ENCODE results near the gene DCLK1.

Gene DCLK1

GRCh38 chr13:35891507-35892441, 239.4 kb downstream of the DCLK1 start:
- no peaks in the 10 kb centered on the region for H3K9me3 Mint-ChIP-seq (ENCODE audit: low read depth)
- H3K4me3 Mint-ChIP-seq, result no peak overlapping the region
- no peak overlapping the region for H3K27ac Mint-ChIP-seq

GRCh38 chr13:35889560-35889959, 241.6 kb downstream of the DCLK1 start:
- Mint-ChIP-seq H3K27me3 (no peaks in the 10 kb centered on the region), H3K9me3 (ENCODE audit: low read depth) (no peaks in the 10 kb centered on the region), H3K4me1 (ENCODE audit: low read depth) (no peaks in the 10 kb centered on the region), H3K36me3 (no peaks in the 10 kb centered on the region), H3K27ac (no peak overlapping the region), H3K4me3 (no peak overlapping the region)

More at GRCh38 chr13:35891507-35892441, 239.4 kb downstream of the DCLK1 start:
- no peaks in the 10 kb centered on the region for H3K27me3 Mint-ChIP-seq
- no peaks in the 10 kb centered on the region for H3K4me1 Mint-ChIP-seq (ENCODE audit: low read depth)
- H3K36me3 Mint-ChIP-seq, result no peaks in the 10 kb centered on the region

GRCh38 chr13:35888981-35889380, 242.2 kb downstream of the DCLK1 start:
- H3K9me3 Mint-ChIP-seq (ENCODE audit: low read depth), result no peaks in the 10 kb centered on the region
- no peak overlapping the region for H3K27ac Mint-ChIP-seq
- no peak overlapping the region for H3K4me3 Mint-ChIP-seq
- no peaks in the 10 kb centered on the region for H3K36me3 Mint-ChIP-seq
- H3K27me3 Mint-ChIP-seq, result no peaks in the 10 kb centered on the region
- H3K4me1 Mint-ChIP-seq (ENCODE audit: low read depth), result no peaks in the 10 kb centered on the region

GRCh38 chr13:35888457-35888883, 242.7 kb downstream of the DCLK1 start:
- H3K4me1 Mint-ChIP-seq (ENCODE audit: low read depth), result no peaks in the 10 kb centered on the region
- no peak overlapping the region for H3K4me3 Mint-ChIP-seq
- no peaks in the 10 kb centered on the region for H3K9me3 Mint-ChIP-seq (ENCODE audit: low read depth)
- no peak overlapping the region for H3K27ac Mint-ChIP-seq
- no peaks in the 10 kb centered on the region for H3K27me3 Mint-ChIP-seq
- no peaks in the 10 kb centered on the region for H3K36me3 Mint-ChIP-seq

GRCh38 chr13:35887115-35887666, 244.0 kb downstream of the DCLK1 start:
- no peaks in the 10 kb centered on the region for H3K36me3 Mint-ChIP-seq
- no peaks in the 10 kb centered on the region for H3K4me1 Mint-ChIP-seq (ENCODE audit: low read depth)
- no peaks in the 10 kb centered on the region for H3K9me3 Mint-ChIP-seq (ENCODE audit: low read depth)
- no peak overlapping the region for H3K27ac Mint-ChIP-seq
- no peaks in the 10 kb centered on the region for H3K27me3 Mint-ChIP-seq
- no peak overlapping the region for H3K4me3 Mint-ChIP-seq

- no peaks in the 10 kb centered on the region for H3K9me3 Mint-ChIP-seq (ENCODE audit: low read depth)
- no peaks in the 10 kb centered on the region for H3K4me1 Mint-ChIP-seq (ENCODE audit: low read depth)
- H3K27me3 Mint-ChIP-seq, result no peaks in the 10 kb centered on the region
- H3K36me3 Mint-ChIP-seq, result no peaks in the 10 kb centered on the region
- H3K27ac Mint-ChIP-seq, result no peak overlapping the region
- no peak overlapping the region for H3K4me3 Mint-ChIP-seq
Observed at GRCh38 chr13:35886332-35887114, 244.7 kb downstream of the DCLK1 start.

GRCh38 chr13:35884211-35884760, 246.9 kb downstream of the DCLK1 start:
- no peaks in the 10 kb centered on the region for H3K36me3 Mint-ChIP-seq
- H3K4me3 Mint-ChIP-seq, result no peak overlapping the region
- no peaks in the 10 kb centered on the region for H3K4me1 Mint-ChIP-seq (ENCODE audit: low read depth)

GRCh38 chr13:35882722-35883497, 248.3 kb downstream of the DCLK1 start:
- H3K36me3 Mint-ChIP-seq, result no peaks in the 10 kb centered on the region

More at GRCh38 chr13:35884211-35884760, 246.9 kb downstream of the DCLK1 start:
- Mint-ChIP-seq H3K27ac (no peak overlapping the region), H3K27me3 (no peaks in the 10 kb centered on the region), H3K9me3 (ENCODE audit: low read depth) (no peaks in the 10 kb centered on the region)

GRCh38 chr13:35881360-35881759, 249.8 kb downstream of the DCLK1 start:
- H3K27me3 Mint-ChIP-seq, result no peaks in the 10 kb centered on the region
- H3K9me3 Mint-ChIP-seq (ENCODE audit: low read depth), result no peaks in the 10 kb centered on the region
- H3K4me1 Mint-ChIP-seq (ENCODE audit: low read depth), result no peaks in the 10 kb centered on the region
- H3K36me3 Mint-ChIP-seq, result no peaks in the 10 kb centered on the region
- H3K27ac Mint-ChIP-seq, result no peak overlapping the region
- no peak overlapping the region for H3K4me3 Mint-ChIP-seq

More at GRCh38 chr13:35882722-35883497, 248.3 kb downstream of the DCLK1 start:
- no peaks in the 10 kb centered on the region for H3K27me3 Mint-ChIP-seq
- no peak overlapping the region for H3K4me3 Mint-ChIP-seq
- H3K4me1 Mint-ChIP-seq (ENCODE audit: low read depth), result no peaks in the 10 kb centered on the region
- H3K9me3 Mint-ChIP-seq (ENCODE audit: low read depth), result no peaks in the 10 kb centered on the region
- no peak overlapping the region for H3K27ac Mint-ChIP-seq

GRCh38 chr13:35879111-35879510, 252.1 kb downstream of the DCLK1 start:
- Mint-ChIP-seq H3K36me3 (no peaks in the 10 kb centered on the region), H3K9me3 (ENCODE audit: low read depth) (no peaks in the 10 kb centered on the region), H3K4me1 (ENCODE audit: low read depth) (no peaks in the 10 kb centered on the region), H3K4me3 (no peak overlapping the region), H3K27me3 (no peaks in the 10 kb centered on the region), H3K27ac (no peak overlapping the region)

- Mint-ChIP-seq H3K27me3 (peaks cover 1% of the 10 kb centered on the region), H3K27ac (no peak overlapping the region), H3K4me1 (ENCODE audit: low read depth) (no peaks in the 10 kb centered on the region), H3K9me3 (ENCODE audit: low read depth) (no peaks in the 10 kb centered on the region), H3K36me3 (no peaks in the 10 kb centered on the region), H3K4me3 (no peak overlapping the region)
Observed at GRCh38 chr13:35876601-35877000, 254.6 kb downstream of the DCLK1 start.

GRCh38 chr13:35874704-35875103, 256.5 kb downstream of the DCLK1 start:
- H3K36me3 Mint-ChIP-seq, result no peaks in the 10 kb centered on the region
- no peak overlapping the region for H3K27ac Mint-ChIP-seq
- no peaks in the 10 kb centered on the region for H3K9me3 Mint-ChIP-seq (ENCODE audit: low read depth)
- H3K27me3 Mint-ChIP-seq, result peaks cover 1% of the 10 kb centered on the region
- H3K4me3 Mint-ChIP-seq, result no peak overlapping the region
- H3K4me1 Mint-ChIP-seq (ENCODE audit: low read depth), result no peaks in the 10 kb centered on the region

GRCh38 chr13:35872369-35872768, 258.8 kb downstream of the DCLK1 start:
- no peaks in the 10 kb centered on the region for H3K36me3 Mint-ChIP-seq
- peaks cover 1% of the 10 kb centered on the region for H3K27me3 Mint-ChIP-seq
- H3K27ac Mint-ChIP-seq, result no peak overlapping the region
- H3K9me3 Mint-ChIP-seq (ENCODE audit: low read depth), result no peaks in the 10 kb centered on the region
- no peak overlapping the region for H3K4me3 Mint-ChIP-seq
- H3K4me1 Mint-ChIP-seq (ENCODE audit: low read depth), result no peaks in the 10 kb centered on the region

- Mint-ChIP-seq H3K4me1 (ENCODE audit: low read depth) (no peaks in the 10 kb centered on the region), H3K27me3 (peaks cover 1% of the 10 kb centered on the region), H3K36me3 (no peaks in the 10 kb centered on the region), H3K4me3 (no peak overlapping the region), H3K27ac (no peak overlapping the region), H3K9me3 (ENCODE audit: low read depth) (no peaks in the 10 kb centered on the region)
Observed at GRCh38 chr13:35871561-35871960, 259.6 kb downstream of the DCLK1 start.

Measured in activated naive CD8-positive, alpha-beta T cell (primary cell).